IPS DF 6.9 (cell line): ENCODE measurements around the gene FAR1.
"Not testable (repeated sequence)": the region's sequence is repeated elsewhere in the genome, so short reads cannot be mapped to it uniquely, and the experiment has no call there.

Experiments
- DNase-seq: peaks from one replicate; pipeline ENCODE4 v3.0.0-alpha.2; 2013; ENCODE audit warnings: low read depth, low spot score
- H3K27ac ChIP-seq: one replicate; pipeline ENCODE4 v1.5.1; 2013; ENCODE audit warnings: low read length, control low read depth
- H3K27me3 ChIP-seq: 2 replicates; pipeline ENCODE4 v1.6.1; 2013; ENCODE audit warnings: mild to moderate bottlenecking, low read length; ENCODE audit not compliant: control insufficient read depth, insufficient read depth
- H3K36me3 ChIP-seq: 2 replicates; pipeline ENCODE4 v1.6.1; 2013; ENCODE audit warnings: low read length; ENCODE audit not compliant: control insufficient read depth, insufficient read depth
- H3K4me1 ChIP-seq: 2 replicates; pipeline ENCODE4 v1.6.1; 2013; ENCODE audit warnings: low read length; ENCODE audit not compliant: control insufficient read depth, insufficient read depth
- H3K4me3 ChIP-seq: 2 replicates; pipeline ENCODE4 v1.5.1; 2013; ENCODE audit warnings: mild to moderate bottlenecking, low read length
- H3K9me3 ChIP-seq: 2 replicates; pipeline ENCODE4 v1.6.1; 2013; ENCODE audit warnings: low read length, inconsistent platforms; ENCODE audit not compliant: control insufficient read depth, insufficient read depth
- WGBS: extraction: QIAGEN DNeasy Blood & Tissue Kit; methylation state at CpG from one replicate; pipeline ENCODE4 v1.1.7; 2013; ENCODE audit warnings: mixed read lengths, missing lambda C conversion rate; ENCODE audit not compliant: insufficient read length, insufficient coverage; 5-methylcytosine and 5-hydroxymethylcytosine counted together

The FAR1 gene

GRCh38 chr11:13647391-13647790 lies 21.1 kb upstream of the FAR1 start:
- H3K36me3 ChIP-seq, result no peaks in the 10 kb centered on the region
- DNase-seq, result no peak
- no peaks in the 10 kb centered on the region for H3K9me3 ChIP-seq
- no peak overlapping the region for H3K4me3 ChIP-seq
- no CpG with 5 or more reads among the region's 3 CpGs for WGBS
- no peaks in the 10 kb centered on the region for H3K4me1 ChIP-seq
- H3K27ac ChIP-seq, result no peak overlapping the region
- 0 out of 2 replicates have a peak, but pooled peaks cover 1% of the 10 kb centered on the region for H3K27me3 ChIP-seq

GRCh38 chr11:13649619-13650018 lies 18.8 kb upstream of the FAR1 start:
- Histone ChIP-seq H3K27ac (no peak overlapping the region), H3K9me3 (no peaks in the 10 kb centered on the region), H3K36me3 (no peaks in the 10 kb centered on the region), H3K4me1 (no peaks in the 10 kb centered on the region), H3K4me3 (no peak overlapping the region), H3K27me3 (0 out of 2 replicates have a peak, but pooled peaks cover 1% of the 10 kb centered on the region)
- WGBS, result 100% methylated on average over 1 of the region's 4 CpGs
- no peak for DNase-seq

GRCh38 chr11:13651515-13651914 lies 17.0 kb upstream of the FAR1 start:
- not testable (repeated sequence) for H3K36me3 ChIP-seq, H3K9me3 ChIP-seq, H3K27me3 ChIP-seq, H3K4me3 ChIP-seq, H3K4me1 ChIP-seq, DNase-seq, H3K27ac ChIP-seq
- WGBS, result no CpG with 5 or more reads among the region's 6 CpGs

GRCh38 chr11:13661074-13661623 lies 7.3 kb upstream of the FAR1 start:
- Histone ChIP-seq H3K27ac (no peak overlapping the region), H3K4me1 (no peaks in the 10 kb centered on the region), H3K9me3 (no peaks in the 10 kb centered on the region; the same call in 1 of the 2 replicates), H3K27me3 (no peaks in the 10 kb centered on the region), H3K4me3 (no peak overlapping the region), H3K36me3 (no peaks in the 10 kb centered on the region)
- no CpG with 5 or more reads among the region's 2 CpGs for WGBS
- no peak for DNase-seq

- Histone ChIP-seq H3K4me3 (no peak overlapping the region), H3K27ac (no peak overlapping the region), H3K27me3 (no peaks in the 10 kb centered on the region), H3K36me3 (no peaks in the 10 kb centered on the region), H3K9me3 (no peaks in the 10 kb centered on the region; the same call in 1 of the 2 replicates), H3K4me1 (no peaks in the 10 kb centered on the region)
- no peak for DNase-seq
- no CpG with 5 or more reads among the region's 1 CpG for WGBS
Observed at GRCh38 chr11:13663631-13664071, 4.8 kb upstream of the FAR1 start.

GRCh38 chr11:13664351-13664750 lies 4.1 kb upstream of the FAR1 start:
- no peak for DNase-seq
- no peak overlapping the region for H3K4me3 ChIP-seq
- H3K9me3 ChIP-seq, result no peaks in the 10 kb centered on the region; the same call in 1 of the 2 replicates
- H3K36me3 ChIP-seq, result no peaks in the 10 kb centered on the region
- H3K27me3 ChIP-seq, result no peaks in the 10 kb centered on the region
- H3K4me1 ChIP-seq, result no peaks in the 10 kb centered on the region
- no CpG with 5 or more reads among the region's 1 CpG for WGBS
- no peak overlapping the region for H3K27ac ChIP-seq

GRCh38 chr11:13666708-13667107 lies 1.8 kb upstream of the FAR1 start:
- Histone ChIP-seq H3K27me3 (no peaks in the 10 kb centered on the region), H3K9me3 (no peaks in the 10 kb centered on the region), H3K4me1 (no peaks in the 10 kb centered on the region), H3K4me3 (no peak overlapping the region), H3K36me3 (no peaks in the 10 kb centered on the region), H3K27ac (no peak overlapping the region)
- DNase-seq, result no peak

GRCh38 chr11:13667245-13667644 lies 1.2 kb upstream of the FAR1 start:
- H3K4me1 ChIP-seq, result no peaks in the 10 kb centered on the region
- WGBS, result no CpG with 5 or more reads among the region's 5 CpGs
- no peaks in the 10 kb centered on the region for H3K27me3 ChIP-seq
- no peaks in the 10 kb centered on the region for H3K9me3 ChIP-seq
- H3K27ac ChIP-seq, result no peak overlapping the region
- no peaks in the 10 kb centered on the region for H3K36me3 ChIP-seq
- H3K4me3 ChIP-seq, result no peak overlapping the region
- DNase-seq, result no peak

- Histone ChIP-seq H3K4me3 (peak overlapping the region; percentile 92; the same call in 1 of the 2 replicates), H3K4me1 (no peaks in the 10 kb centered on the region), H3K27ac (no peak overlapping the region), H3K36me3 (no peaks in the 10 kb centered on the region), H3K9me3 (no peaks in the 10 kb centered on the region), H3K27me3 (no peaks in the 10 kb centered on the region)
- WGBS, result no CpG with 5 or more reads among the region's 15 CpGs
- no peak for DNase-seq
Observed at GRCh38 chr11:13667795-13668101, 720 bp upstream of the FAR1 start.

GRCh38 chr11:13668957-13669521 lies 571 bp downstream of the FAR1 start:
- Histone ChIP-seq H3K4me3 (peak overlapping the region; percentile 70; the same call in 1 of the 2 replicates), H3K27me3 (no peaks in the 10 kb centered on the region), H3K4me1 (no peaks in the 10 kb centered on the region), H3K9me3 (no peaks in the 10 kb centered on the region), H3K27ac (no peak overlapping the region), H3K36me3 (no peaks in the 10 kb centered on the region)
- DNase-seq, result no peak
- no CpG with 5 or more reads among the region's 33 CpGs for WGBS
